ENCODE data around the gene ACBD6.
A peak's percentile ranks its signal among the peaks of the same experiment; 100 is the strongest.

The ACBD6 gene

GRCh38 chr1:180271272-180272255, 230.8 kb downstream of the ACBD6 start:
- TF ChIP-seq FOXP2 (optimal IDR thresholded peaks at IDR 0.05; ENCODE audit: borderline replicate concordance, extremely low read depth, extremely low read length, insufficient read depth): peak; percentile 48
- TF ChIP-seq REST (IDR thresholded peaks at IDR 0.05; ENCODE audit: insufficient read depth in 1 of 2, low read depth in 2 of 2, low read length in 2 of 2): no peak

DNA sequence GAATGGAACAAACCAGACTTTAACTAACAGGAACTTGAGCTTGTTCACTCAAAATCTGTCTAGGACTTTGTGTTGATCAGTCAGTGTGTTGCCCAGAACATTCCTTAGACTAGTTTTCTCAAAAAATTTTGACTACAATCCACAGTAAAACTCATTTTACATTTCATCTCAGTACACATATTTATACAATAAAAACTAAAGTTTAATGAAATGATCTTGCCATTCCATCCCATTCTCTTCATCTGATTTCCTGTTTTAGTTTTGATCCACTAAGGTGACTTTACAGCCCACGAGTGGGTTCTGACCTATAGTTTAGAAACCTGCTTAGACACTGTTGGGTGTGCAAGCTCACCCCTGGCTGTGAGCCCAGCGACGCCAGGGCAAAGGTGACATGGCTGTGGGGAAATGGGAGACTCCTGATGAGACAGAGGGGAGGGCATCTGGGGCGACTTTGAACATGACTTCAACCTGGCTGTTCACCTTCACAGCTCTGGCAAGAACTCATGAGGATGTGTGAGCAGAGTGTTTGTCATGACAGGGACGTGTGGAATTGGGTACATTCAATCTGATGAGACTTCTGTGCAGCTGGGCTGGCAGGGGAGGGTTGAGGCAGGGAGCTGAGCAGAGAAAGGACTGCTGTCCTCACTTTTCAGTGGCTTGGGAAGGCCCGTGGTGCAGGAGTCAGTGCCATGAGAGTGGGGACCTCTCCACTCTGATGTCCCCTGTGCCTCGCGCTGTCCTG, 231.7 kb downstream of the ACBD6 start:
- TF ChIP-seq FOXP2 (optimal IDR thresholded peaks at IDR 0.05; ENCODE audit: borderline replicate concordance, extremely low read depth, extremely low read length, insufficient read depth) (no peak), TAF1 (IDR thresholded peaks at IDR 0.05; ENCODE audit: borderline replicate concordance, insufficient read depth, low read length) (no peak), POLR2AphosphoS5 (IDR thresholded peaks at IDR 0.05; ENCODE audit: low read depth, low read length) (no peak), REST (IDR thresholded peaks at IDR 0.05; ENCODE audit: insufficient read depth in 1 of 2, low read depth in 2 of 2, low read length in 2 of 2) (no peak), SIN3A (IDR thresholded peaks at IDR 0.05; ENCODE audit: borderline replicate concordance, insufficient read depth, low read length) (no peak)

- TF ChIP-seq POLR2AphosphoS5 (IDR thresholded peaks at IDR 0.05; ENCODE audit: low read depth, low read length) (no peak), TAF1 (IDR thresholded peaks at IDR 0.05; ENCODE audit: borderline replicate concordance, insufficient read depth, low read length) (no peak)
These were observed 232.5 kb downstream of the ACBD6 start for GRCh38 chr1:180269645-180270529.

DNA sequence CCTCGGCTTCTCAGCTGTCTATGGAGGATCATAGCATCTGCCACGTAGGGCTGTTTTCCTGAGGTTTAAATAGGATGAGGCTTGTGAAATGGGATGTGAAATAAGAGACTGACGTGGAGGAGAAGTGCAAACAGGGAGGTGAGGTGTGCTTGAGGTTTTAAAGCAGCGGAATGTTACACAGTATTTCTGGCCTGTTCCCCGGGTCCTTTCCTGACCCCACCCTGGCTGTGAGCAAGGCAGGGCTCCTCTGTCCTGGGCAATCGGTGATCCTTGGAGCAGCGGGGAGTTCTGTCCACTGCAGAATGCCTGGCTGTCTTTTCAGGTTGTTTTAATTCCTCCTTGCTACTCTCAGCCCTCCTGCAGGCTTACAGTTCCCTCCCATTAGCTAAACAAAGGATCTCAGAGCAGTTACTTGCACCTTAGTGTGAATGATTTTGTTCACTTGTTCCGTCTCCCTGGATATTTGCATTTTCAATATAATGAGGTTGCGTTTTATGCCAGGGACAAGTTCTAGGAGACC, 233.8 kb downstream of the ACBD6 start:
- TF ChIP-seq REST (IDR thresholded peaks at IDR 0.05; ENCODE audit: insufficient read depth in 1 of 2, low read depth in 2 of 2, low read length in 2 of 2) (no peak), POLR2AphosphoS5 (IDR thresholded peaks at IDR 0.05; ENCODE audit: low read depth, low read length) (peak; percentile 37; the same call in 1 of the 2 replicates)

DNA sequence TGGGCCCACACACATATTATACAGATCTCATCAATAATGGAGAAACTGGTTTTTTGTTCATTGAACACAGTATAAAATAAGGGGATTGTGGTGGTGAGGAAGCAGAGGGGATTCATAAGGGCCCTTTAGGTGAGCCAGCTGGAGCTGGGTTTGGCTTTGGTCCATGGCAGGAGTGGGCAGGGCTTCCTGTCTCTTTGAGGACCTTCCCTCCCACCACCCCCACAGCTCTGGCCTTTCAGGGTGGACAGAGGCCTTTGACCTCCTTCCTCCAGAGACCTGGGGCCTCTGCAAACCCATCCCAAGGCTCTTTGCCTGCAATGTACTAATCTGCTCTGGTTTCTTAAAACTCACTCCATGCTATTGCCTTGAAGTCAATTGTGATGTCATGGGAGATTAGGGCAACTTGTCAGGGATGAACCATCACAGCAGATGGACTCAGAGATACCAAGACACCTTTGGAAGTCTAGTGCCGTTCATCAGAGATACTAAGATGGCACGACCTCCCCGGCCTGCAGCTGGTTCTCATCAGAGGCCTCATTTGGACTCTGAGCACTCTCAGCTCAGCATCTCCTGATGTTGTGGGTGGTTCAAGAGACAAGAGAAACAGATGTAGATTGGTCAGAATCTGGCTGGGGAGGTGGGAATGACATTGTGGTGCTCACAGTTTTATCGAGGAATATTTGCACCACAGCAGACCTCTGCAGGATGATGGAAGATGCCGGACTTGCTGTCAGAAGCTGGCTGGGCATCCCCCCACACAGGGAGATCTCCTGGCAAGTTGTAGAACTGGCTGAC, 234.4 kb downstream of the ACBD6 start:
- TF ChIP-seq TAF1 (IDR thresholded peaks at IDR 0.05; ENCODE audit: borderline replicate concordance, insufficient read depth, low read length) (no peak), FOXP2 (optimal IDR thresholded peaks at IDR 0.05; ENCODE audit: borderline replicate concordance, extremely low read depth, extremely low read length, insufficient read depth) (no peak), POLR2AphosphoS5 (IDR thresholded peaks at IDR 0.05; ENCODE audit: low read depth, low read length) (no peak), SIN3A (IDR thresholded peaks at IDR 0.05; ENCODE audit: borderline replicate concordance, insufficient read depth, low read length) (no peak), REST (IDR thresholded peaks at IDR 0.05; ENCODE audit: insufficient read depth in 1 of 2, low read depth in 2 of 2, low read length in 2 of 2) (no peak)
